Astrocyte of the cerebellum (primary cell): ENCODE measurements around the gene DNAJB1.

Source experiments
- DNase-seq: peaks from one replicate; pipeline ENCODE4 v3.0.0-alpha.2; 2011; ENCODE audit warnings: low read depth
- H3K4me3 ChIP-seq: 2 replicates; pipeline ENCODE4 v1.5.1; 2011; ENCODE audit warnings: mild to moderate bottlenecking, low read depth, low read length, moderate library complexity
- in situ Hi-C: cut with HindIII; loops from 2 replicates; pipeline ENCODE4 v1.10.0; 2017; ENCODE audit warnings: low sequenced_read_pairs
- TF ChIP-seq, protein P1 (sequence below): IDR thresholded peaks from 2 replicates; pipeline ENCODE4 v1.5.1; 2012; ENCODE audit warnings: low read length, low read depth, moderate library complexity, mild to moderate bottlenecking; ENCODE audit errors: missing control alignments

The DNAJB1 gene

DNA sequence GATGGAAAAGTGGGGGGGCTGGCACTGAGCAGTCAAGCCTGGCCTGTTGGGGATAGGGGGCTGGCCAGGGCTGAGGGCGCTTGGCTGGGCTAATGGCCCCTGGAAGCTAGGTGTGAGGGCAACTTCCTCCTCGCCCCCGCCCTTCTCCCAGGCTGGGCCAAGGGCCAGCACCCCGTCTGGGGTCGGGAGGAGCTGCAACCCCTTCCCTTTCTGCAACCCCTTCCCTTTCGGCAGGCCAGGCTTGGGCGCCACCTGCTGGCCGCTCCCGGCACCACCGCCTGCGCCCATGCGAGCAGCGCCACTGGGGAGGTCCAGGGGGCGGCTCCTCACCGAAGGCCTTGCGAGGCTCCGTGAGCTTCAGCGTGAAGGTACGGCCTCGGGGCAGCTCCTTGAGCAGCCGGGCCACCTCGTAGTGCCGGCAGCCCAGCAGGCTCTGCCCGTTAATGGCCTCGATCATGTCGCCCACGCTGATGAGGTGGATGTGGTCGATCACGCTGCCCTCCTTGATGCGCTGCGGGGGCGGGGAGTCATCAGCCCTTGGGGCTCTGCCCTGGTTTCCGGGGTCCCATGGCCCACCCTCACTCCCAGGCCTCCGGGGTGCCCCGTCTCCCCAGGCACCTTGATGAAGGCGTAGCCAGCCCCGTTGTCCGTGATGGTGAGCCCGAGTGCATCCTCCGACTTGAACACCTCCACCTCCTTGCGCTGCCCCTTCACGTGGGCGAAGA is 38.1 kb downstream of the DNAJB1 start:
- TF ChIP-seq, protein P1, sequence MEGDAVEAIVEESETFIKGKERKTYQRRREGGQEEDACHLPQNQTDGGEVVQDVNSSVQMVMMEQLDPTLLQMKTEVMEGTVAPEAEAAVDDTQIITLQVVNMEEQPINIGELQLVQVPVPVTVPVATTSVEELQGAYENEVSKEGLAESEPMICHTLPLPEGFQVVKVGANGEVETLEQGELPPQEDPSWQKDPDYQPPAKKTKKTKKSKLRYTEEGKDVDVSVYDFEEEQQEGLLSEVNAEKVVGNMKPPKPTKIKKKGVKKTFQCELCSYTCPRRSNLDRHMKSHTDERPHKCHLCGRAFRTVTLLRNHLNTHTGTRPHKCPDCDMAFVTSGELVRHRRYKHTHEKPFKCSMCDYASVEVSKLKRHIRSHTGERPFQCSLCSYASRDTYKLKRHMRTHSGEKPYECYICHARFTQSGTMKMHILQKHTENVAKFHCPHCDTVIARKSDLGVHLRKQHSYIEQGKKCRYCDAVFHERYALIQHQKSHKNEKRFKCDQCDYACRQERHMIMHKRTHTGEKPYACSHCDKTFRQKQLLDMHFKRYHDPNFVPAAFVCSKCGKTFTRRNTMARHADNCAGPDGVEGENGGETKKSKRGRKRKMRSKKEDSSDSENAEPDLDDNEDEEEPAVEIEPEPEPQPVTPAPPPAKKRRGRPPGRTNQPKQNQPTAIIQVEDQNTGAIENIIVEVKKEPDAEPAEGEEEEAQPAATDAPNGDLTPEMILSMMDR, result peak; percentile 85
- in situ Hi-C loops, result no loop called here
- no peak for DNase-seq
- no peak overlapping the region for H3K4me3 ChIP-seq

DNA sequence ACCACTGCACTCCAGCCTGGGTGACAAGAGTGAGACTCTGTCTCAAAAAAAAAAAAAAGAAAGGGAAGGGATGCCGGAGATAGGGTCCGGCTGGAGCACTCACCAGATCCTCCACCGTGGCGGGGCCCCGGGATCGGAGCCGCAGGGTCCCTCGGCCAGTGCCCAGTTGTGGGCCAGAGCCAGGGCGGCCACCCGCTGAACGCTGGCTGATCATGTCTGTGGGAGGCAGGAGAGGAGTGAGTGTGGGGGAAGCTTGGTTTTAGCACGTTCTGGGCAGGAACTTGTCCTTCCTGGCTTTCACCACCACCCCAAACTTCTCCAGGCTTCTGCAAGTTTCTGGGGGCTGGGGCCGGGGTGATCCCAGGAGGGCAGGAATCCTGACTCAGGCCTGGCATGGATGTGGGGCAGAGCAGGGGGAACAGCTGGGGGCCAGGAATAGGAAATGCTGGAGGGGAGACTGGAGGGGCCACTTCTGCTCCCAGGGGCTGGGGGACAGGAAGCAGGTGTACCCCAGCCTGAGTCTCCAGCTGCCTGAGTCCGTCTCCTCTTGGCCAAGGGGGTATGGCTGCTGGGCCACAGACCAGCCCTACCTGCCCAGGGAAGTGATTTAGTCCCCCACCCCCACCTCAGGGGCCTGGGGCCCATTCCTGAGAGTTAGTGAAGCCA is 38.8 kb downstream of the DNAJB1 start:
- TF ChIP-seq, protein P1, result no peak
- in situ Hi-C loops, result no loop called here
- H3K4me3 ChIP-seq, result no peak overlapping the region
- no peak for DNase-seq

DNA sequence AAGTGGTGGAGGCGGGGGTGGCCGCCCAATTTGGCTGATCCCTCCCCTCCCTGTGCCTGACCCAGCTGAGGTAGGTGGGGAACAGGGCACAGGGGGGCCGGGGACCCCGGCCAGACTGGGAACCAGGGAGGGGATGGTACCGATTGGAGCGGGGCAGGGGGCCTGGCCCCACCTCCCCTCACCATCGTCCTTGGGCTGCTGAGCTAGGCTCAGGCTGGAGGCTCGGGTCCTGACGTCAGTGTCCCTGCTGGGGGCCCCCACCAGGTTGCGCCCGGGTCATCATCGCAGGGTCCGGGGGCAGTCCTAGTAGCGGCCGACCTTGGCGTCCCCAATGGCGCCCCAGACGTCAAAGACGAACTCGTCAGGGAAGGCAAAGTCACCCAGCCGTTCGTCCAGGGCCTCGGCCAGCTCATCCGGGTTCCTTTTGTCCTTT is 40.1 kb downstream of the DNAJB1 start:
- TF ChIP-seq, protein P1, result no peak
- in situ Hi-C loops, result no loop called here
- no peak for DNase-seq
- no peak overlapping the region for H3K4me3 ChIP-seq

DNA sequence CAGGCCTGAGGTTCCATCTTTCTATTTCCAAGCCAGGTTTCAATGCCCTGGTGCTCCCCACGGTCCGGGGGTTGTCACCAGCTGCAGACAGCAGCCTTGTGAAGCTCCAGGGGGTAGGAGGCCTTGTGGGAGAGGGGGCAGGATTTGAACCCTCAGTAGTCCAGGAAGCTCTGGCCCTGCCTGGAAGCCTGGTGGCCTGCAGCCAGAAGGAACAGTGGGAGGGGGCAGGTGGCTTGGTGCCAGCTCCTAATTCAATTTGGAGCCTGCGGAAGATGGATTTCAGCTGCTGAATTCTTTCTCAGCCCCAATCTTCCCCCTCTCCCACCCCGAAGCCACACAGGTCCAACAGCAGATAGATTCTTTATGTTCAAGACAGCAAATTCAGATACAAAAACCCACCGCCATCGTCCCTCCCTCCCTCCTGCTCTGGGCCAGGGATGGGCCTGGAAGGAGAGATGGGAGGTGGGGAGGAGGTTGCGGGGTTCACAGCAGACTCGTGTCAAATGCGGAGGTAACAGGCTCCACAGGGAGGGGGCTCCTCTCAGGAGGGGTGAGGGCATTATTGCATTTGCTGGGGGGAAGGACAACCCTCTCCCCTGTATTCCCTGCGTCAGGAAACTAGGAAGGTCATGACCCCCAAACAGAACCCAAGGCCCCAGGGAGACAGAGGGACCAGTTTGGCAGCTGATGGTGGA is 40.6 kb downstream of the DNAJB1 start:
- DNase-seq, result no peak
- in situ Hi-C loops, result no loop called here
- TF ChIP-seq, protein P1, result no peak
- H3K4me3 ChIP-seq, result no peak overlapping the region

DNA sequence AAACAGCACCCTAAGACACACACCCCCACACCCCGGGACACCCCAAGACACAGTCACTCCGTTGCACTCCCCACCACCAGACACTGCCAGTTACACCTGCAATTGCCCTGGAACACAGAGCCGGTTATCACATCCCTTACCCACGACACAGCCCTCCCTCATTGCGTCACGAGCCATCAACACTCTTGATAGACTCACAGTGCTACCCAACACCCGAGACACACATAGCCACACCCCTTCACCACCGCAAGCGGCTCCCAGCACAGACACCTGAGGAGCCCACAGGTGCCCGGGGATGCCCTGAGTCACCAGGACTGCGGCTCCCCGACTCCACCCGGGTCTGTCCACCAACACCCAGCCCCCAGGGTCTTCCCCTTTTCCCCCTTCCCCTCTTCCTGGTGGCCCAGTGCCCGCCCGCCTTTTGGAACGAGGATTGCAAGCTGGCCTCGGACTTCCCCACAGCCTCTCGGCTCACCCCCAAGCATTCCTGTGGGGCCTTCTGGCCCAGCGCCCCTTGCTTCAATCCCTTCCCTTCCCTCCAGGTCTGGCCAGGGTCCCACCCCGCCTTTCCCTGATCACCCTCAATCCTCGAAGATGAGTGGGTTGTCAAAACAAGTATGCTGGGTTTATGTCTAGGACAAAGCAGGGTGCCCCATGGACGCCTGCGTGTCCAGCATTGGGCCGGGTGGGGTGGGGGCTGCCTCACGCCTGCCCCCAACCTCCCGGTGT is 41.4 kb downstream of the DNAJB1 start:
- TF ChIP-seq, protein P1, result no peak
- DNase-seq, result peak; percentile 37
- in situ Hi-C loops, result no loop called here
- no peak overlapping the region for H3K4me3 ChIP-seq

DNA sequence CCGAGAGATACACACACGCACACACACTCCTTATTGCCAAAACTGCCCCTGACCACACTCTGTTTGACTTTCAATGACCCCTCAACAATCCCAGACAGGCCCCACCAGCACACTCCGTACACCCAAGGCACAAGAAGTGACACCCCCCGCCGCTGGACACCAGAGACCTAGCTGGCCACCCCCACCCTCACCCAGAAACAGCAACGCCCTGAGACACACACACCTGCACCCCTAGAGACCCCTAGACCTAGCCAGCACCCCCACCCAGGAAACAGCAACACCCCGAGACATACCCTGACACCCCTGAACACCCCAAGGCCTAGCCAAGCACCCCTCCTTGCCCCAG is 41.9 kb downstream of the DNAJB1 start:
- in situ Hi-C loops, result no loop called here
- DNase-seq, result no peak
- no peak overlapping the region for H3K4me3 ChIP-seq
- TF ChIP-seq, protein P1, result no peak
